KMS-11 (cell line): Measurements from ENCODE around the gene NTMT2.

Source experiments
- H2AFZ ChIP-seq: fragments of 200-600 bp; sonication (generic); 2 replicates; pipeline ENCODE4 v1.6.1; 2016; ENCODE audit warnings: antibody characterized with exemption, mixed run types, low read depth
- H3K27ac ChIP-seq: fragments of 200-600 bp; sonication (generic); 2 replicates; pipeline ENCODE4 v1.6.1; 2016; ENCODE audit warnings: mild to moderate bottlenecking, mixed run types
- H3K27me3 ChIP-seq: fragments of 200-600 bp; sonication (generic); 2 replicates; pipeline ENCODE4 v1.6.1; 2017; ENCODE audit warnings: mild to moderate bottlenecking, low read depth, mixed run types, moderate library complexity; ENCODE audit not compliant: insufficient read depth
- H3K36me3 ChIP-seq: fragments of 200-600 bp; sonication (generic); 2 replicates; pipeline ENCODE4 v1.6.1; 2017; ENCODE audit warnings: mild to moderate bottlenecking, mixed run types; ENCODE audit not compliant: insufficient read depth
- H3K4me1 ChIP-seq: fragments of 200-600 bp; sonication (generic); 2 replicates; pipeline ENCODE4 v1.6.1; 2016; ENCODE audit warnings: mild to moderate bottlenecking, low read depth, mixed run types; ENCODE audit not compliant: poor library complexity, severe bottlenecking
- H3K4me2 ChIP-seq: fragments of 200-600 bp; sonication (generic); 2 replicates; pipeline ENCODE4 v1.7.0; 2016; ENCODE audit warnings: mild to moderate bottlenecking, mixed run types
- H3K4me3 ChIP-seq: fragments of 200-600 bp; sonication (generic); IDR thresholded peaks from 2 replicates; pipeline ENCODE4 v1.6.1; 2017; ENCODE audit warnings: low read depth, low read length, mixed read lengths; ENCODE audit not compliant: insufficient read depth
- H3K79me2 ChIP-seq: fragments of 200-600 bp; sonication (generic); 2 replicates; pipeline ENCODE4 v1.6.1; 2016; ENCODE audit warnings: low read depth, mixed run types; ENCODE audit not compliant: insufficient read depth
- H3K9ac ChIP-seq: fragments of 200-600 bp; sonication (generic); 2 replicates; pipeline ENCODE4 v1.6.1; 2016; ENCODE audit warnings: mild to moderate bottlenecking, mixed run types
- H4K20me1 ChIP-seq: fragments of 200-600 bp; sonication (generic); 2 replicates; pipeline ENCODE4 v1.6.1; 2016; ENCODE audit warnings: mild to moderate bottlenecking, mixed run types; ENCODE audit not compliant: insufficient read depth
- CTCF ChIP-seq: fragments of 200-600 bp; sonication (generic); conservative IDR thresholded peaks from 2 replicates; pipeline ENCODE4 v1.6.1; 2017; ENCODE audit warnings: low read depth, mild to moderate bottlenecking, antibody characterized with exemption, low read length, moderate library complexity, mixed read lengths

The NTMT2 gene

GRCh38 chr1:170174395-170174794 lies 28.6 kb downstream of the NTMT2 start:
- Histone ChIP-seq H3K4me2 (no peak overlapping the region), H3K4me3 (no peak overlapping the region), H3K9ac (no peak overlapping the region), H2AFZ (no peak overlapping the region), H3K4me1 (no peaks in the 10 kb centered on the region), H3K79me2 (no peaks in the 10 kb centered on the region), H3K27ac (no peak overlapping the region), H3K36me3 (no peaks in the 10 kb centered on the region), H4K20me1 (no peaks in the 10 kb centered on the region), H3K27me3 (no peaks in the 10 kb centered on the region)
- no peak for TF ChIP-seq CTCF

- no peak for TF ChIP-seq CTCF
- Histone ChIP-seq H3K4me3 (no peak overlapping the region), H3K4me1 (no peaks in the 10 kb centered on the region), H2AFZ (no peak overlapping the region), H3K36me3 (no peaks in the 10 kb centered on the region), H3K4me2 (no peak overlapping the region), H3K27me3 (no peaks in the 10 kb centered on the region), H4K20me1 (no peaks in the 10 kb centered on the region), H3K79me2 (no peaks in the 10 kb centered on the region), H3K27ac (no peak overlapping the region), H3K9ac (no peak overlapping the region)
Measured at GRCh38 chr1:170175041-170175440, 29.3 kb downstream of the NTMT2 start.

- H3K4me1 ChIP-seq: no peaks in the 10 kb centered on the region
- H3K36me3 ChIP-seq: no peaks in the 10 kb centered on the region
- no peak overlapping the region for H2AFZ ChIP-seq
- no peaks in the 10 kb centered on the region for H3K79me2 ChIP-seq
- no peak for TF ChIP-seq CTCF
- H4K20me1 ChIP-seq: no peaks in the 10 kb centered on the region
- H3K27me3 ChIP-seq: no peaks in the 10 kb centered on the region
- H3K4me3 ChIP-seq: no peak overlapping the region
- H3K9ac ChIP-seq: no peak overlapping the region
- H3K4me2 ChIP-seq: no peak overlapping the region
- no peak overlapping the region for H3K27ac ChIP-seq
Measured at GRCh38 chr1:170175484-170175883, 29.7 kb downstream of the NTMT2 start.

GRCh38 chr1:170176772-170177171 lies 31.0 kb downstream of the NTMT2 start:
- no peak for TF ChIP-seq CTCF
- Histone ChIP-seq H3K4me3 (no peak overlapping the region), H3K27me3 (no peaks in the 10 kb centered on the region), H3K4me1 (no peaks in the 10 kb centered on the region), H3K4me2 (no peak overlapping the region), H3K36me3 (no peaks in the 10 kb centered on the region), H3K79me2 (no peaks in the 10 kb centered on the region), H4K20me1 (no peaks in the 10 kb centered on the region), H3K27ac (no peak overlapping the region), H3K9ac (no peak overlapping the region), H2AFZ (no peak overlapping the region)

- Histone ChIP-seq H3K4me1 (no peaks in the 10 kb centered on the region), H3K4me2 (no peak overlapping the region), H3K36me3 (no peaks in the 10 kb centered on the region), H3K79me2 (no peaks in the 10 kb centered on the region), H3K27ac (no peak overlapping the region), H3K4me3 (no peak overlapping the region), H3K9ac (no peak overlapping the region), H3K27me3 (no peaks in the 10 kb centered on the region), H2AFZ (no peak overlapping the region), H4K20me1 (no peaks in the 10 kb centered on the region)
- TF ChIP-seq CTCF: no peak
Measured at GRCh38 chr1:170182442-170182841, 36.7 kb downstream of the NTMT2 start.
